Nephron (organoid): ENCODE data around the gene IKBKE.

ENCODE experiments used
- H3K27ac Mint-ChIP-seq, 3 experiments: 2 replicates each; pipeline ENCODE4 v1.8.0; 2020; ENCODE audit warnings: mixed read lengths in 3 of 3, mild to moderate bottlenecking in 2 of 3, moderate library complexity in 1 of 3
- H3K27me3 Mint-ChIP-seq: 2 replicates; pipeline ENCODE4 v1.8.0; 2021; ENCODE audit warnings: low read depth, mild to moderate bottlenecking, moderate library complexity, mixed read lengths
- H3K36me3 Mint-ChIP-seq: 2 replicates; pipeline ENCODE4 v1.8.0; 2020; ENCODE audit warnings: low read depth, mixed read lengths
- H3K4me1 Mint-ChIP-seq: 2 replicates; pipeline ENCODE4 v1.8.0; 2020; ENCODE audit warnings: mixed read lengths
- H3K4me3 Mint-ChIP-seq, 3 experiments: 2 replicates each; pipeline ENCODE4 v1.8.0; 2020; ENCODE audit warnings: mild to moderate bottlenecking in 3 of 3, mixed read lengths in 3 of 3, moderate library complexity in 2 of 3
- H3K9me3 Mint-ChIP-seq: 2 replicates; pipeline ENCODE4 v1.8.0; 2020; ENCODE audit warnings: mixed read lengths
- CTCF ChIP-seq, 3 experiments: fragments of 200-600 bp; sonication (generic); IDR thresholded peaks; one replicate each; pipeline ENCODE4 v1.5.0; 2021; ENCODE audit warnings: antibody characterized with exemption in 3 of 3; ENCODE audit not compliant: unreplicated experiment in 3 of 3

Gene IKBKE

DNA sequence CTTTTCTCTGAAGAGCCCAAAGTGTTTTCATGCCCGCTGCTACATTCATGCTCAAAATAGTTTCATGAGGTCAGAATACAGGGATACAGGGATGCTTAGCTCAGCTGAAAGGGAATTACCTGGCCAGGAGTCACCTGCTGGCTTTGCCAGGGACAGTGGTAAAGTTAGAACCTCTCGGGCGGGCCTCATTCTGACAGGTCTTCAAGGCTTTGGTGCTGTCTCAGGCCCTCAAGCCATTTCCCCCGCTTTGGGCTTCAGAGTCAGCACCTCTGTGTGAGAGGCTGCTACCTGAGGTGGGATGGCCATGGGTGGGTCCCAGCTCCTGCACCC lies 42.5 kb downstream of the IKBKE start:
- Mint-ChIP-seq H3K27ac (peak overlapping the region in 2 of 3 experiments; percentile 73 to 96), H3K36me3 (no peaks in the 10 kb centered on the region), H3K4me1 (peaks cover 77% of the 10 kb centered on the region), H3K9me3 (no peaks in the 10 kb centered on the region), H3K4me3 (no peak overlapping the region), H3K27me3 (peaks cover 42% of the 10 kb centered on the region)
- TF ChIP-seq CTCF (IDR thresholded peaks at IDR 0.05; ENCODE audit: unreplicated experiment in 3 of 3): no peak

- H3K9me3 Mint-ChIP-seq: no peaks in the 10 kb centered on the region
- peaks cover 76% of the 10 kb centered on the region for H3K4me1 Mint-ChIP-seq
- peak overlapping the region in 2 of 3 experiments; percentile 77 to 90 for H3K27ac Mint-ChIP-seq
- no peaks in the 10 kb centered on the region for H3K36me3 Mint-ChIP-seq
- peaks cover 38% of the 10 kb centered on the region for H3K27me3 Mint-ChIP-seq
- TF ChIP-seq CTCF (IDR thresholded peaks at IDR 0.05; ENCODE audit: unreplicated experiment in 3 of 3): no peak
- H3K4me3 Mint-ChIP-seq: peak overlapping the region in 2 of 3 experiments; percentile 8 to 51
These were observed 43.2 kb downstream of the IKBKE start for GRCh38 chr1:206513312-206514111.

DNA sequence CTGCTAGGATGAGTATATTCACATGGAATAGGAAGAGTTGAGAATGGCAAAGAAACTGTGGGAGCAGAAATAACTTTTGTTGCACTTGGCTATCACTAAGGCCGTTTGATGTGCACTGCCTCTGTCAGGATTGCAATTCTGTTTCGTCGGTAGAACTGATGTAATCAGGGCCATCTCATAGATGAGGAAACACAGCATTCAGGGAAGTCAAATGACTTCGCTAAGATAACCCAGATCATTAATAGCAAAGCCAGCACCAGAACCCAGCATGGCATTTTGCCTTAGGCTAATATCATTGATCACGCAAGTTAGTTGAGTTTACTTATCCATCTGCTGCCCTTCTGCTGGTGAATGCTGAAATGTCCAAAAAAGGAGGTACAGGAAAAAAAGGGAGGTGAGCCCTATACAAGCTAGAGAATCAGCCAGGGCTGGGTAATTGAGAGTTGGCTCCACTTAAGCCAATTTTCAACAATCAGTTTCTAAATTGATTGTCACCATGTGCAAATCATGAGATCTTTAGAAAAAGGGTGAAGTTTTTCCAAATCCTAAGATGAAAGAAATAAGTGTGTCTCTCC lies 44.6 kb downstream of the IKBKE start:
- no peak for TF ChIP-seq CTCF (IDR thresholded peaks at IDR 0.05; ENCODE audit: unreplicated experiment in 3 of 3)
- Mint-ChIP-seq H3K9me3 (no peaks in the 10 kb centered on the region), H3K4me1 (peaks cover 64% of the 10 kb centered on the region), H3K4me3 (peak overlapping the region in 1 of 3 experiments; percentile 2), H3K27me3 (peaks cover 33% of the 10 kb centered on the region), H3K27ac (peak overlapping the region in 2 of 3 experiments; percentile 77 to 90), H3K36me3 (no peaks in the 10 kb centered on the region)

GRCh38 chr1:206516728-206516990 lies 46.4 kb downstream of the IKBKE start:
- Mint-ChIP-seq H3K4me3 (no peak overlapping the region), H3K27me3 (peaks cover 23% of the 10 kb centered on the region), H3K9me3 (no peaks in the 10 kb centered on the region), H3K4me1 (peaks cover 60% of the 10 kb centered on the region), H3K27ac (no peak overlapping the region), H3K36me3 (no peaks in the 10 kb centered on the region)
- no peak for TF ChIP-seq CTCF (IDR thresholded peaks at IDR 0.05; ENCODE audit: unreplicated experiment in 3 of 3)

DNA sequence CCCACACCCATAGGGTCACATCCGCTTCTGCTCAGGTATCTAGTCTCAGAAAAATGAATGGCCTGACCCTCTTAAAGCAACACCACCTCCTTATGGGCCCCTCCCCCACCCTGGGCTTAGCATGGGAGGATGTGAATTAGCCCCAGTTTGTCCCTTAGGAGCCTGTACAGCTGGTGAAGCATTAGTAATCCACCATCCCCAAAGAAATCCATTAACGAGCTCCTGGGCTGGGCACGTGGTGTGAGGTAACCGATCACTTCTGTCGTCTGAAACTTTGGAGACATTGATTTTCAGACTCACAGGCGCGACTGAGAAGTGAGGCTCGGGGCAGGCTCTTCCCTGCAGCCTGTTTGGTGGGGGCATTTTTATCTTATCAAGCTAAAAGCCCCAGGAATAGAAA lies 47.5 kb downstream of the IKBKE start:
- Mint-ChIP-seq H3K27ac (no peak overlapping the region), H3K9me3 (no peaks in the 10 kb centered on the region), H3K4me1 (peaks cover 59% of the 10 kb centered on the region), H3K27me3 (peaks cover 16% of the 10 kb centered on the region), H3K4me3 (no peak overlapping the region), H3K36me3 (no peaks in the 10 kb centered on the region)
- no peak for TF ChIP-seq CTCF (IDR thresholded peaks at IDR 0.05; ENCODE audit: unreplicated experiment in 3 of 3)

- no peak overlapping the region for H3K27ac Mint-ChIP-seq
- H3K36me3 Mint-ChIP-seq: no peaks in the 10 kb centered on the region
- no peak overlapping the region for H3K4me3 Mint-ChIP-seq
- no peaks in the 10 kb centered on the region for H3K9me3 Mint-ChIP-seq
- peaks cover 58% of the 10 kb centered on the region for H3K4me1 Mint-ChIP-seq
- no peak for TF ChIP-seq CTCF (IDR thresholded peaks at IDR 0.05; ENCODE audit: unreplicated experiment in 3 of 3)
- peaks cover 16% of the 10 kb centered on the region for H3K27me3 Mint-ChIP-seq
These were observed 47.9 kb downstream of the IKBKE start for GRCh38 chr1:206518206-206518605.
